Endothelial cell of umbilical vein (primary cell): ENCODE results near the gene SPAG8. TPM values are rescaled to one million over a fixed set of nuclear protein-coding genes. Genes with fewer than 3 reads are reported as not detected.

Experiments
- BruUV-seq: library from RNA; stranded (reverse); fragments of 400-500 nt; replicated peaks from 2 replicates; lab custom pipeline; 2021; lab: Mats Ljungman, UMichigan
- CTCF ChIA-PET: fragments of 300-600, 350-600 bp; sonication (Branson Sonifier 250); formaldehyde crosslinking; loops from one replicate; lab custom pipeline; 2021; ENCODE audit warnings: antibody characterized with exemption, inconsistent platforms; lab: Charles Lee
- POLR2A ChIA-PET: fragments of 300-600, 350-600 bp; sonication (Branson Sonifier 250); formaldehyde crosslinking; loops from one replicate; lab custom pipeline; 2021; ENCODE audit warnings: antibody characterized with exemption, inconsistent platforms; lab: Charles Lee
- DNase-seq: peaks from one replicate; pipeline ENCODE4 v3.0.0-alpha.2; 2011; ENCODE audit warnings: low read depth, low spot score
- FAIRE-seq: peaks from 2 replicates; lab custom pipeline; 2011; peaks lifted over from hg19 to GRCh38; lab: Jason Lieb, UNC
- H2AFZ ChIP-seq: 2 replicates; pipeline ENCODE4 v1.6.0; 2012; ENCODE audit warnings: low read depth, low read length, control low read depth, inconsistent platforms
- H3K27ac ChIP-seq: 2 replicates; pipeline ENCODE4 v1.5.1; 2011; ENCODE audit warnings: low read depth, mild to moderate bottlenecking, control low read depth, low read length, moderate library complexity; ENCODE audit not compliant: insufficient read depth
- H3K27me3 ChIP-seq, 2 experiments: 2 replicates each; pipeline versions ENCODE4 v1.6.0 to v1.6.1; 2011; ENCODE audit warnings: low read length in 2 of 2, mixed read lengths in 1 of 2; ENCODE audit not compliant: control insufficient read depth in 2 of 2, insufficient read depth in 2 of 2
- H3K36me3 ChIP-seq, 2 experiments: 2 replicates in 1 of 2; 3 replicates in 1 of 2; pipeline ENCODE4 v1.5.1; 2011; ENCODE audit warnings: low read length in 2 of 2, mild to moderate bottlenecking in 1 of 2, moderate library complexity in 1 of 2; ENCODE audit not compliant: control insufficient read depth in 2 of 2, insufficient read depth in 2 of 2; ENCODE audit errors: extremely low read depth in 1 of 2
- H3K4me1 ChIP-seq: 3 replicates; pipeline ENCODE4 v1.5.1; 2011; ENCODE audit warnings: mild to moderate bottlenecking, low read length; ENCODE audit not compliant: control insufficient read depth, insufficient read depth; ENCODE audit errors: extremely low read depth
- H3K4me2 ChIP-seq: 2 replicates; pipeline ENCODE4 v1.6.1; 2011; ENCODE audit warnings: low read length, control low read depth, mixed read lengths; ENCODE audit not compliant: insufficient read depth
- H3K4me3 ChIP-seq, 3 experiments: fragments of 200-600 bp in 1 of 3; sonication (generic), shearing (Covaris generic) in 1 of 3; replicated peaks in 1 of 3; 2 replicates each; pipeline ENCODE4 v1.5.1; 2011 to 2016; ENCODE audit warnings: control low read depth in 3 of 3, low read length in 3 of 3, mild to moderate bottlenecking in 2 of 3, inconsistent platforms in 1 of 3, low read depth in 1 of 3, moderate library complexity in 1 of 3; ENCODE audit not compliant: insufficient read depth in 1 of 3
- H3K79me2 ChIP-seq: 2 replicates; pipeline ENCODE4 v1.6.0; 2012; ENCODE audit warnings: low read length, inconsistent platforms; ENCODE audit not compliant: control insufficient read depth, insufficient read depth
- H3K9ac ChIP-seq: replicated peaks from 2 replicates; pipeline ENCODE3; 2011; ENCODE audit warnings: low read length, control low read depth; ENCODE audit not compliant: insufficient read depth; ENCODE audit errors: extremely low read depth
- H3K9me1 ChIP-seq: replicated peaks from 3 replicates; pipeline ENCODE4 v1.6.0; 2011; ENCODE audit warnings: mild to moderate bottlenecking, low read length; ENCODE audit not compliant: control insufficient read depth, insufficient read depth; ENCODE audit errors: extremely low read depth
- H3K9me3 ChIP-seq: replicated peaks from 2 replicates; pipeline ENCODE4 v1.5.1; 2012; ENCODE audit warnings: low read length, inconsistent platforms; ENCODE audit not compliant: control insufficient read depth, insufficient read depth
- H4K20me1 ChIP-seq: replicated peaks from 2 replicates; pipeline ENCODE3; 2011; ENCODE audit warnings: mild to moderate bottlenecking, low read length; ENCODE audit not compliant: control insufficient read depth, insufficient read depth; ENCODE audit errors: extremely low read depth
- CTCF ChIP-seq, 2 donors: IDR thresholded peaks; 1 replicate in 1 of 2; 2 replicates in 1 of 2; pipeline ENCODE4 v1.5.1; 2011; ENCODE audit warnings: low read length in 2 of 2, mild to moderate bottlenecking in 2 of 2, moderate library complexity in 2 of 2, control low read depth in 1 of 2, inconsistent platforms in 1 of 2, low read depth in 1 of 2; ENCODE audit not compliant: insufficient read depth in 1 of 2; ENCODE audit errors: extremely low read depth in 1 of 2
- EZH2 ChIP-seq: IDR thresholded peaks from 2 replicates; pipeline ENCODE4 v1.6.1; 2012; ENCODE audit warnings: borderline replicate concordance, low read depth, mild to moderate bottlenecking, moderate library complexity, low read length, inconsistent platforms; ENCODE audit not compliant: severe bottlenecking
- FOS ChIP-seq: IDR thresholded peaks from 2 replicates; pipeline ENCODE4 v1.6.1; 2011; ENCODE audit warnings: mild to moderate bottlenecking, low read length, moderate library complexity, borderline replicate concordance; ENCODE audit not compliant: insufficient read depth
- GATA2 ChIP-seq: IDR thresholded peaks from 2 replicates; pipeline ENCODE4 v1.7.0; 2011; ENCODE audit warnings: low read depth, mild to moderate bottlenecking, moderate library complexity, mixed read lengths, low read length; ENCODE audit not compliant: insufficient read length, insufficient read depth
- JUN ChIP-seq: IDR thresholded peaks from 2 replicates; pipeline ENCODE4 v1.6.1; 2011; ENCODE audit warnings: borderline replicate concordance, low read depth; ENCODE audit not compliant: insufficient read length, insufficient read depth
- MAX ChIP-seq: IDR thresholded peaks from 2 replicates; pipeline ENCODE4 v1.6.1; 2011; ENCODE audit not compliant: insufficient read depth, insufficient read length
- MYC ChIP-seq: IDR thresholded peaks from one replicate; pipeline ENCODE4 v1.6.1; 2011; ENCODE audit warnings: mild to moderate bottlenecking, low read depth, low read length
- POLR2A ChIP-seq: IDR thresholded peaks from 2 replicates; pipeline ENCODE4 v1.6.1; 2012; ENCODE audit warnings: low read depth, mild to moderate bottlenecking, control low read depth, low read length
- POLR2AphosphoS5 ChIP-seq: IDR thresholded peaks from 2 replicates; pipeline ENCODE4 v1.6.1; 2012; ENCODE audit warnings: low read depth, mild to moderate bottlenecking, control low read depth, low read length, moderate library complexity; ENCODE audit not compliant: insufficient read depth
- dilution Hi-C: fragments of 300-500 bp; cut with MboI; formaldehyde crosslinking; loops from one replicate; pipeline ENCODE4 v1.15.0; 2019; ENCODE audit warnings: low sequenced_read_pairs; ENCODE audit not compliant: extremely low pct_ligation_motif_present
- intact Hi-C: fragments of 100-400 bp; cut with micrococcal nuclease; formaldehyde crosslinking; loops from one replicate; pipeline ENCODE4 v1.10.0; 2022
- polyA plus RNA-seq, 4 experiments: library from polyadenylated mRNA; depleted of rRNA in 3 of 4; stranded (reverse) in 3 of 4; unstranded in 1 of 4; fragments of >200 nt; gene quantifications; 2 replicates each; pipeline versions ENCODE4 v1.2.1 to v1.2.3, GENCODE V29; 2011 to 2012; ENCODE audit warnings: missing spikeins in 1 of 4
- total RNA-seq: library from RNA; stranded (reverse); gene quantifications from 2 replicates; pipeline ENCODE4 v1.2.3, GENCODE V29; 2021

Gene SPAG8
- total and polyA plus RNA-seq, 2 donors (not counting 3 experiments of a cell fraction or from before 2014, with no cell fraction given) = 0.21 to 0.69 TPM

DNA sequence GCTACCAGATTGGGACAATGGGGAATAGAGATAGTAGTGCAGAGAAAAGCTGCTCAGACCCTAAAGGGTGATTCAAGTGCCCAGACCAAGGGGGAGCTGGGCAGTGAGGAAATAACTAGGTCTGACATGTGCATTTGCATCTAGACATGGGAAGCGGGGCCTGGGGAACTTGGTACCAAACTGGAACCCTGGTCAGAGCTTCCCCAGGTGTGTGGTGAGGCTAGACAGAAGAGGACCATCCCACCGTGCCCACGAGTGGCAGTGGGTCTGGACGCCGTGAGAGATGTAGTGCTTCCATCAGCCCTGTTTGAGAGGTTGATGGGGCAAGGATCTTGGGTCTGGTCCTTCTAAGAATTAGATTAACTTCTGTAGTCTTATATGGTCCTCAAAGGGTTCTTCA lies 24.5 kb upstream of the SPAG8 start:
- dilution Hi-C loops (no loop called here), intact Hi-C loops (no loop called here)
- H3K27ac ChIP-seq = no peak overlapping the region
- H3K4me1 ChIP-seq = no peaks in the 10 kb centered on the region
- TF ChIP-seq FOS (no peak), MAX (no peak), POLR2A (no peak), POLR2AphosphoS5 (no peak), MYC (no peak), JUN (no peak)
- H3K9me1 ChIP-seq = no peaks in the 10 kb centered on the region
- CTCF ChIA-PET = interaction anchor here (1.2 to 3.2 kb wide), 7 partner anchors 11 to 75 kb away, joined by 3 to 27 read pairs (median 7); no protein-coding TSS in a partner anchor
- FAIRE-seq = no peak
- no peaks in the 10 kb centered on the region for H3K9me3 ChIP-seq
- no peak overlapping the region for H2AFZ ChIP-seq
- no peak overlapping the region for H3K9ac ChIP-seq
- H3K4me2 ChIP-seq = no peak overlapping the region
- BruUV-seq = no TSS peak
- no peak for DNase-seq
- H3K36me3 ChIP-seq = no peaks in the 10 kb centered on the region
- H4K20me1 ChIP-seq = no peaks in the 10 kb centered on the region
- no peaks in the 10 kb centered on the region for H3K79me2 ChIP-seq
- POLR2A ChIA-PET = no interaction called here
- H3K27me3 ChIP-seq = peaks cover 0 to 18% of the 10 kb centered on the region in 2 experiments
- no peak overlapping the region for H3K4me3 ChIP-seq

- no peak overlapping the region for H3K9ac ChIP-seq
- CTCF ChIA-PET = interaction anchor here (0.8 to 3.2 kb wide), 16 partner anchors 8 to 178 kb away, joined by 3 to 27 read pairs (median 4); partner anchors contain the start of genes CCDC107, HINT2 and RMRP
- H4K20me1 ChIP-seq = no peaks in the 10 kb centered on the region
- H3K27me3 ChIP-seq = peaks cover 0 to 14% of the 10 kb centered on the region in 2 experiments
- FAIRE-seq = no peak
- no peak overlapping the region for H3K4me2 ChIP-seq
- no peak overlapping the region for H3K27ac ChIP-seq
- H3K9me1 ChIP-seq = no peaks in the 10 kb centered on the region
- H2AFZ ChIP-seq = no peak overlapping the region
- H3K4me1 ChIP-seq = no peaks in the 10 kb centered on the region
- no peak overlapping the region for H3K4me3 ChIP-seq
- intact Hi-C loops = no loop called here
- dilution Hi-C loops = no loop called here
- no peak for DNase-seq
- H3K36me3 ChIP-seq = no peaks in the 10 kb centered on the region
- H3K9me3 ChIP-seq = no peaks in the 10 kb centered on the region
- no peaks in the 10 kb centered on the region for H3K79me2 ChIP-seq
- no TSS peak for BruUV-seq
- TF ChIP-seq POLR2A = no peak
- TF ChIP-seq GATA2 = no peak
- no peak for TF ChIP-seq CTCF (IDR thresholded peaks at IDR 0.05; ENCODE audit: extremely low read depth in 1 of 2, insufficient read depth in 1 of 2, low read depth in 1 of 2, low read length in 2 of 2)
- TF ChIP-seq POLR2AphosphoS5 = no peak
- no peak for TF ChIP-seq MAX
- TF ChIP-seq MYC = no peak
- no peak for TF ChIP-seq JUN
- no peak for TF ChIP-seq FOS
- no peak for TF ChIP-seq EZH2
- POLR2A ChIA-PET = interaction anchor here (0.6 kb wide), 1 partner anchor 13 kb away, joined by 7 read pairs; no protein-coding TSS in a partner anchor
Observed at GRCh38 chr9:35835766-35836165, 23.7 kb upstream of the SPAG8 start.
